Large intestine (tissue), 12 donors: ENCODE results near the gene IL13RA2. TPM values are rescaled to one million over a fixed set of nuclear protein-coding genes. Genes with fewer than 3 reads are reported as not detected.

Experiments used
- DNase-seq, 2 donors: peaks; one replicate each; pipeline versions ENCODE4 v3.0.0 to v3.0.0-alpha.2; 2013
- H3K27ac ChIP-seq: one replicate; pipeline ENCODE4 v1.5.1; 2013; ENCODE audit warnings: low read length
- H3K27me3 ChIP-seq: 2 replicates; pipeline ENCODE4 v1.6.1; 2013; ENCODE audit warnings: low read length; ENCODE audit not compliant: control insufficient read depth, insufficient read depth
- H3K36me3 ChIP-seq: 2 replicates; pipeline ENCODE4 v1.6.1; 2013; ENCODE audit warnings: low read length; ENCODE audit not compliant: control insufficient read depth, insufficient read depth
- H3K4me1 ChIP-seq: one replicate; pipeline ENCODE4 v1.6.1; 2013; ENCODE audit warnings: low read length; ENCODE audit not compliant: control insufficient read depth, insufficient read depth
- H3K4me3 ChIP-seq: one replicate; pipeline ENCODE4 v1.5.1; 2013; ENCODE audit warnings: low read length
- H3K9me3 ChIP-seq: one replicate; pipeline ENCODE4 v1.6.1; 2013; ENCODE audit warnings: mild to moderate bottlenecking, low read depth, low read length, moderate library complexity; ENCODE audit not compliant: control insufficient read depth
- WGBS: methylation state at CpG from one replicate; pipeline ENCODE4 v1.1.5; 2013; ENCODE audit warnings: low lambda C conversion rate; ENCODE audit not compliant: insufficient coverage; 5-methylcytosine and 5-hydroxymethylcytosine counted together
- long read RNA-seq, 11 donors: transcript quantifications; one replicate each; lab custom pipeline, GENCODE V29; 2026
- polyA plus RNA-seq: library from polyadenylated mRNA; unstranded; fragments of 120-200 nt; gene quantifications from one replicate; pipeline ENCODE4 v1.2.1, GENCODE V29; 2013

IL13RA2 gene
- 0.27 TPM for polyA plus RNA-seq
- long read RNA-seq, donor 1: 0 reads
- long read RNA-seq, donor 2: 0 reads
- long read RNA-seq, donor 3: 0 reads
- long read RNA-seq, donor 4: 0 reads
- long read RNA-seq, donor 5: 0 reads
- long read RNA-seq, donor 6: 0 reads
- long read RNA-seq, donor 7: 0 reads
- long read RNA-seq, donor 8: 0 reads
- long read RNA-seq, donor 9: 0 reads
- long read RNA-seq, donor 10: 0 reads
- long read RNA-seq, donor 11: 0 reads

- H3K27ac ChIP-seq: no peak within 1 kb of the TSS
- no peaks in the 10 kb centered on the region for H3K9me3 ChIP-seq
- no peaks in the 10 kb centered on the region for H3K36me3 ChIP-seq
- no CpG with 5 or more reads among the region's 11 CpGs for WGBS
- H3K4me1 ChIP-seq: no peaks in the 10 kb centered on the region
- H3K4me3 ChIP-seq: no peak within 1 kb of the TSS
- H3K27me3 ChIP-seq: no peaks in the 10 kb centered on the region
- DNase-seq: no peak
Measured at GRCh38 chrX:115017455-115017854, at the start of gene IL13RA2. TSS of gene IL13RA2 (minus strand) at chrX:115017616. CDS start at chrX:115017269, 347 bp downstream.

- Histone ChIP-seq H3K27me3 (no peaks in the 10 kb centered on the region), H3K9me3 (peaks cover 6% of the 10 kb centered on the region), H3K27ac (no peak overlapping the region), H3K4me3 (no peak overlapping the region), H3K4me1 (no peaks in the 10 kb centered on the region), H3K36me3 (no peaks in the 10 kb centered on the region)
- no peak for DNase-seq
Measured at GRCh38 chrX:115065304-115065703, 47.9 kb upstream of the IL13RA2 start.

- Histone ChIP-seq H3K36me3 (no peaks in the 10 kb centered on the region), H3K9me3 (no peaks in the 10 kb centered on the region), H3K27ac (no peak overlapping the region), H3K4me1 (no peaks in the 10 kb centered on the region), H3K27me3 (no peaks in the 10 kb centered on the region), H3K4me3 (no peak overlapping the region)
- no peak for DNase-seq
- no CpG with 5 or more reads among the region's 2 CpGs for WGBS
Measured at GRCh38 chrX:115060013-115060412, 42.6 kb upstream of the IL13RA2 start.

- no peaks in the 10 kb centered on the region for H3K4me1 ChIP-seq
- H3K36me3 ChIP-seq: no peaks in the 10 kb centered on the region
- no peak overlapping the region for H3K4me3 ChIP-seq
- no CpG with 5 or more reads among the region's 3 CpGs for WGBS
- H3K27ac ChIP-seq: no peak overlapping the region
- H3K9me3 ChIP-seq: no peaks in the 10 kb centered on the region
- DNase-seq: peak; percentile 16 to 49
- no peaks in the 10 kb centered on the region for H3K27me3 ChIP-seq
Measured at GRCh38 chrX:115058276-115058675, 40.9 kb upstream of the IL13RA2 start.

GRCh38 chrX:115054876-115055275 lies 37.5 kb upstream of the IL13RA2 start:
- no peaks in the 10 kb centered on the region for H3K27me3 ChIP-seq
- no peaks in the 10 kb centered on the region for H3K36me3 ChIP-seq
- no peaks in the 10 kb centered on the region for H3K9me3 ChIP-seq
- no CpG with 5 or more reads among the region's 3 CpGs for WGBS
- no peak overlapping the region for H3K4me3 ChIP-seq
- no peak overlapping the region for H3K27ac ChIP-seq
- H3K4me1 ChIP-seq: no peaks in the 10 kb centered on the region
- DNase-seq: no peak

- H3K9me3 ChIP-seq: no peaks in the 10 kb centered on the region
- H3K4me1 ChIP-seq: no peaks in the 10 kb centered on the region
- DNase-seq: no peak
- no peaks in the 10 kb centered on the region for H3K27me3 ChIP-seq
- no peak overlapping the region for H3K27ac ChIP-seq
- WGBS: no CpG with 5 or more reads among the region's 1 CpG
- no peaks in the 10 kb centered on the region for H3K36me3 ChIP-seq
- no peak overlapping the region for H3K4me3 ChIP-seq
Measured at GRCh38 chrX:115053223-115053622, 35.8 kb upstream of the IL13RA2 start.

- no peak overlapping the region for H3K4me3 ChIP-seq
- H3K27ac ChIP-seq: no peak overlapping the region
- H3K4me1 ChIP-seq: no peaks in the 10 kb centered on the region
- H3K27me3 ChIP-seq: no peaks in the 10 kb centered on the region
- no peaks in the 10 kb centered on the region for H3K9me3 ChIP-seq
- no peak for DNase-seq
- H3K36me3 ChIP-seq: no peaks in the 10 kb centered on the region
Measured at GRCh38 chrX:115047715-115048114, 30.3 kb upstream of the IL13RA2 start.

- Histone ChIP-seq H3K9me3 (no peaks in the 10 kb centered on the region), H3K4me3 (no peak overlapping the region), H3K4me1 (no peaks in the 10 kb centered on the region), H3K36me3 (no peaks in the 10 kb centered on the region), H3K27me3 (no peaks in the 10 kb centered on the region), H3K27ac (no peak overlapping the region)
- DNase-seq: no peak
Measured at GRCh38 chrX:115047181-115047580, 29.8 kb upstream of the IL13RA2 start.

GRCh38 chrX:115040417-115040816 lies 23.0 kb upstream of the IL13RA2 start:
- no peaks in the 10 kb centered on the region for H3K4me1 ChIP-seq
- DNase-seq: no peak
- H3K27me3 ChIP-seq: no peaks in the 10 kb centered on the region
- H3K36me3 ChIP-seq: no peaks in the 10 kb centered on the region
- WGBS: no CpG with 5 or more reads among the region's 4 CpGs
- H3K27ac ChIP-seq: no peak overlapping the region
- no peak overlapping the region for H3K4me3 ChIP-seq
- H3K9me3 ChIP-seq: no peaks in the 10 kb centered on the region

- WGBS: no CpG with 5 or more reads among the region's 1 CpG
- Histone ChIP-seq H3K4me3 (no peak overlapping the region), H3K4me1 (no peaks in the 10 kb centered on the region), H3K9me3 (no peaks in the 10 kb centered on the region), H3K36me3 (no peaks in the 10 kb centered on the region), H3K27ac (no peak overlapping the region), H3K27me3 (no peaks in the 10 kb centered on the region)
- DNase-seq: no peak
Measured at GRCh38 chrX:115038406-115038805, 21.0 kb upstream of the IL13RA2 start.

GRCh38 chrX:115036029-115036428 lies 18.6 kb upstream of the IL13RA2 start:
- H3K9me3 ChIP-seq: no peaks in the 10 kb centered on the region
- H3K4me1 ChIP-seq: no peaks in the 10 kb centered on the region
- H3K4me3 ChIP-seq: no peak overlapping the region
- no peak for DNase-seq
- no peak overlapping the region for H3K27ac ChIP-seq
- H3K27me3 ChIP-seq: no peaks in the 10 kb centered on the region
- H3K36me3 ChIP-seq: no peaks in the 10 kb centered on the region
- no CpG with 5 or more reads among the region's 1 CpG for WGBS
